Glutamatergic neuron (in vitro differentiated cells): ENCODE results near the gene CYP1A2. TPM values are rescaled to one million over a fixed set of nuclear protein-coding genes. Genes with fewer than 3 reads are reported as not detected.

Source experiments
- DNase-seq: peaks from one replicate; pipeline ENCODE4 v3.0.0; 2022
- H3K27ac Mint-ChIP-seq: one replicate; pipeline ENCODE4 v1.8.0; 2020; ENCODE audit warnings: mild to moderate bottlenecking, mixed read lengths, inconsistent platforms; ENCODE audit not compliant: unreplicated experiment
- H3K27me3 Mint-ChIP-seq: one replicate; pipeline ENCODE4 v1.8.0; 2020; ENCODE audit warnings: mild to moderate bottlenecking, moderate library complexity, mixed read lengths, inconsistent platforms; ENCODE audit not compliant: unreplicated experiment
- H3K36me3 Mint-ChIP-seq: one replicate; pipeline ENCODE4 v1.8.0; 2020; ENCODE audit warnings: mild to moderate bottlenecking, mixed read lengths, inconsistent platforms; ENCODE audit not compliant: unreplicated experiment
- H3K4me1 Mint-ChIP-seq: one replicate; pipeline ENCODE4 v1.8.0; 2020; ENCODE audit warnings: mild to moderate bottlenecking, low read depth, mixed read lengths, inconsistent platforms; ENCODE audit not compliant: unreplicated experiment
- H3K4me3 Mint-ChIP-seq: one replicate; pipeline ENCODE4 v1.8.0; 2020; ENCODE audit warnings: mild to moderate bottlenecking, mixed read lengths, inconsistent platforms; ENCODE audit not compliant: unreplicated experiment
- H3K9me3 Mint-ChIP-seq: one replicate; pipeline ENCODE4 v1.8.0; 2020; ENCODE audit warnings: mild to moderate bottlenecking, moderate library complexity, mixed read lengths, inconsistent platforms; ENCODE audit not compliant: unreplicated experiment
- CTCF ChIP-seq: fragments of 200-600 bp; sonication (generic); IDR thresholded peaks from one replicate; pipeline ENCODE4 v1.5.0; 2021; ENCODE audit not compliant: partially characterized antibody, unreplicated experiment
- total RNA-seq: library from RNA; stranded (reverse); fragmentation: NEBNext Ultra II Directional; extraction: Animal tissue kit (Norgen Biotek cat#: 25700); gene quantifications from one replicate; pipeline ENCODE4 v1.2.1, GENCODE V29; 2021; ENCODE audit not compliant: unreplicated experiment

The CYP1A2 gene
- total RNA-seq, 1 donor from 2014 or later, result not detected

- TF ChIP-seq CTCF, result no peak
- Mint-ChIP-seq H3K4me3 (no peak overlapping the region), H3K4me1 (peaks cover 12% of the 10 kb centered on the region), H3K27me3 (peaks cover 16% of the 10 kb centered on the region), H3K27ac (no peak overlapping the region), H3K36me3 (peaks cover 7% of the 10 kb centered on the region), H3K9me3 (peaks cover 11% of the 10 kb centered on the region)
- DNase-seq, result no peak
Measured at GRCh38 chr15:74724570-74725224, 23.9 kb upstream of the CYP1A2 start.

- Mint-ChIP-seq H3K4me3 (peak within 1 kb of the TSS; percentile 65), H3K4me1 (peaks cover 15% of the 10 kb centered on the region), H3K9me3 (peaks cover 11% of the 10 kb centered on the region), H3K27me3 (peaks cover 15% of the 10 kb centered on the region), H3K27ac (no peak within 1 kb of the TSS), H3K36me3 (peaks cover 11% of the 10 kb centered on the region)
- DNase-seq, result peak; percentile 42
- no peak for TF ChIP-seq CTCF
Measured at GRCh38 chr15:74725225-74725774, 23.3 kb upstream of the CYP1A2 start, which contains the start of gene CYP1A1. TSS of gene CYP1A1 (minus strand) at chr15:74725528. CDS start at chr15:74723097, 2,431 bp downstream.

- Mint-ChIP-seq H3K36me3 (peaks cover 11% of the 10 kb centered on the region), H3K4me3 (peak overlapping the region; percentile 79), H3K27me3 (peaks cover 12% of the 10 kb centered on the region), H3K27ac (no peak overlapping the region), H3K9me3 (peaks cover 11% of the 10 kb centered on the region), H3K4me1 (peaks cover 15% of the 10 kb centered on the region)
- peak; percentile 69 for DNase-seq
- no peak for TF ChIP-seq CTCF
Measured at GRCh38 chr15:74725845-74726773, 22.5 kb upstream of the CYP1A2 start.

GRCh38 chr15:74726774-74727164, 21.9 kb upstream of the CYP1A2 start:
- no peak for TF ChIP-seq CTCF
- peaks cover 12% of the 10 kb centered on the region for H3K27me3 Mint-ChIP-seq
- H3K4me3 Mint-ChIP-seq, result peak overlapping the region; percentile 79
- DNase-seq, result no peak
- peaks cover 15% of the 10 kb centered on the region for H3K4me1 Mint-ChIP-seq
- peaks cover 11% of the 10 kb centered on the region for H3K36me3 Mint-ChIP-seq
- peaks cover 11% of the 10 kb centered on the region for H3K9me3 Mint-ChIP-seq
- H3K27ac Mint-ChIP-seq, result no peak overlapping the region
